Glutamatergic neuron (in vitro differentiated cells): ENCODE data around the gene KCTD11. TPM values are rescaled to one million over a fixed set of nuclear protein-coding genes. Genes with fewer than 3 reads are reported as not detected.

Experiments used
- DNase-seq: peaks from one replicate; pipeline ENCODE4 v3.0.0; 2022
- H3K27ac Mint-ChIP-seq: one replicate; pipeline ENCODE4 v1.8.0; 2020; ENCODE audit warnings: mild to moderate bottlenecking, mixed read lengths, inconsistent platforms; ENCODE audit not compliant: unreplicated experiment
- H3K27me3 Mint-ChIP-seq: one replicate; pipeline ENCODE4 v1.8.0; 2020; ENCODE audit warnings: mild to moderate bottlenecking, moderate library complexity, mixed read lengths, inconsistent platforms; ENCODE audit not compliant: unreplicated experiment
- H3K36me3 Mint-ChIP-seq: one replicate; pipeline ENCODE4 v1.8.0; 2020; ENCODE audit warnings: mild to moderate bottlenecking, mixed read lengths, inconsistent platforms; ENCODE audit not compliant: unreplicated experiment
- H3K4me1 Mint-ChIP-seq: one replicate; pipeline ENCODE4 v1.8.0; 2020; ENCODE audit warnings: mild to moderate bottlenecking, low read depth, mixed read lengths, inconsistent platforms; ENCODE audit not compliant: unreplicated experiment
- H3K4me3 Mint-ChIP-seq: one replicate; pipeline ENCODE4 v1.8.0; 2020; ENCODE audit warnings: mild to moderate bottlenecking, mixed read lengths, inconsistent platforms; ENCODE audit not compliant: unreplicated experiment
- H3K9me3 Mint-ChIP-seq: one replicate; pipeline ENCODE4 v1.8.0; 2020; ENCODE audit warnings: mild to moderate bottlenecking, moderate library complexity, mixed read lengths, inconsistent platforms; ENCODE audit not compliant: unreplicated experiment
- CTCF ChIP-seq: fragments of 200-600 bp; sonication (generic); IDR thresholded peaks from one replicate; pipeline ENCODE4 v1.5.0; 2021; ENCODE audit not compliant: partially characterized antibody, unreplicated experiment
- total RNA-seq: library from RNA; stranded (reverse); fragmentation: NEBNext Ultra II Directional; extraction: Animal tissue kit (Norgen Biotek cat#: 25700); gene quantifications from one replicate; pipeline ENCODE4 v1.2.1, GENCODE V29; 2021; ENCODE audit not compliant: unreplicated experiment

Gene KCTD11
- total RNA-seq, 1 donor from 2014 or later, result 2.2 TPM

- Mint-ChIP-seq H3K27me3 (peaks cover 8% of the 10 kb centered on the region), H3K4me3 (no peak overlapping the region), H3K4me1 (peaks cover 9% of the 10 kb centered on the region), H3K36me3 (no peaks in the 10 kb centered on the region), H3K27ac (no peak overlapping the region), H3K9me3 (peaks cover 10% of the 10 kb centered on the region)
- no peak for TF ChIP-seq CTCF
- no peak for DNase-seq
Measured at GRCh38 chr17:7317161-7317803, 34.7 kb upstream of the KCTD11 start.

GRCh38 chr17:7318121-7318860, 33.7 kb upstream of the KCTD11 start:
- no peak for DNase-seq

GRCh38 chr17:7321466-7321865, 30.5 kb upstream of the KCTD11 start:
- no peak for DNase-seq
- peaks cover under 1% of the 10 kb centered on the region for H3K4me1 Mint-ChIP-seq
- no peaks in the 10 kb centered on the region for H3K36me3 Mint-ChIP-seq
- H3K4me3 Mint-ChIP-seq, result peak overlapping the region; percentile 30
- TF ChIP-seq CTCF, result no peak
- H3K27me3 Mint-ChIP-seq, result peaks cover 3% of the 10 kb centered on the region
- H3K27ac Mint-ChIP-seq, result no peak overlapping the region
- H3K9me3 Mint-ChIP-seq, result peaks cover under 1% of the 10 kb centered on the region

More at GRCh38 chr17:7318121-7318860, 33.7 kb upstream of the KCTD11 start:
- H3K27me3 Mint-ChIP-seq, result peaks cover 8% of the 10 kb centered on the region
- peaks cover 9% of the 10 kb centered on the region for H3K4me1 Mint-ChIP-seq
- H3K9me3 Mint-ChIP-seq, result peaks cover 10% of the 10 kb centered on the region
- TF ChIP-seq CTCF, result no peak
- H3K36me3 Mint-ChIP-seq, result no peaks in the 10 kb centered on the region
- no peak overlapping the region for H3K4me3 Mint-ChIP-seq
- no peak overlapping the region for H3K27ac Mint-ChIP-seq

GRCh38 chr17:7322520-7323194, 29.3 kb upstream of the KCTD11 start:
- Mint-ChIP-seq H3K4me3 (no peak overlapping the region), H3K27me3 (peaks cover 2% of the 10 kb centered on the region), H3K4me1 (no peaks in the 10 kb centered on the region), H3K27ac (no peak overlapping the region), H3K9me3 (no peaks in the 10 kb centered on the region), H3K36me3 (no peaks in the 10 kb centered on the region)
- TF ChIP-seq CTCF, result no peak
- DNase-seq, result no peak
